ENCODE data around the gene TTF2.

DNA sequence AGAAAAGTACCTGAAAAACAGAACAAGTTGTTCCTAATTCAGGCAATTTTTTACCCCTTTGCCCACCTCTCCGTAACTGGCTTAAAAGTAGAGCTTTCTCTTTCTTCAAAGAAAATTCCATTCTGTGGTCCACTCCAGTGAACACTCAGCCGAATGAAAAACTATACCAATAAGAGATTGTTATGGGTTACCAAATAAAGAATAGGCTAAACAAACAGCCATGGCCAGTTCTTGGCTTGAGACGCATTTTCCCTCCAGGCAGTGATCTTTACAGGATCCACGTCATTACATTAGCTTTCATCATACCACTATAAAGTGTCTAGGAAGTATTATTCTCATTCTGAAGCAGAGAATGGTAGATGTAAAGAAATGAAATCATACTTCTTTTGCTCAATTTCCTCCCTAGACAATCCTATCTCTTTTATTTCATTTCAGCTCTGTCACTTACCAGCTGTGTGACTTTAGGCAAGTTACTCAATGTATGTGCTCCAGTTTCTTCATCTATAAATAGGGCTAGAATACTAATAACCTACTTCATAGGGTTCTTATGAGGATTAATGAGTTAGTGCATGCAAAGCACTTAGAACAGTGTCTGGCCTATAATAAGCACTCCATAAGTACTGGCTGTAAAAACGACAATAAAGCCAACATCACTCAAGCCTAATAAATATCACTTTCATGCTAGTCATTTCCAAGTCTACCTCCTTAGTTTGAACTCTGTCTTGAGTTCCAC is 87.9 kb downstream of the TTF2 start:
- TF ChIP-seq, protein P1, sequence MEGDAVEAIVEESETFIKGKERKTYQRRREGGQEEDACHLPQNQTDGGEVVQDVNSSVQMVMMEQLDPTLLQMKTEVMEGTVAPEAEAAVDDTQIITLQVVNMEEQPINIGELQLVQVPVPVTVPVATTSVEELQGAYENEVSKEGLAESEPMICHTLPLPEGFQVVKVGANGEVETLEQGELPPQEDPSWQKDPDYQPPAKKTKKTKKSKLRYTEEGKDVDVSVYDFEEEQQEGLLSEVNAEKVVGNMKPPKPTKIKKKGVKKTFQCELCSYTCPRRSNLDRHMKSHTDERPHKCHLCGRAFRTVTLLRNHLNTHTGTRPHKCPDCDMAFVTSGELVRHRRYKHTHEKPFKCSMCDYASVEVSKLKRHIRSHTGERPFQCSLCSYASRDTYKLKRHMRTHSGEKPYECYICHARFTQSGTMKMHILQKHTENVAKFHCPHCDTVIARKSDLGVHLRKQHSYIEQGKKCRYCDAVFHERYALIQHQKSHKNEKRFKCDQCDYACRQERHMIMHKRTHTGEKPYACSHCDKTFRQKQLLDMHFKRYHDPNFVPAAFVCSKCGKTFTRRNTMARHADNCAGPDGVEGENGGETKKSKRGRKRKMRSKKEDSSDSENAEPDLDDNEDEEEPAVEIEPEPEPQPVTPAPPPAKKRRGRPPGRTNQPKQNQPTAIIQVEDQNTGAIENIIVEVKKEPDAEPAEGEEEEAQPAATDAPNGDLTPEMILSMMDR (IDR thresholded peaks at IDR 0.05) = no peak
- TF ChIP-seq POLR2A (IDR thresholded peaks at IDR 0.05) = no peak
